ENCODE measurements around the gene ZBTB2.

ZBTB2 gene
- total RNA-seq = 47.4 to 97.9 (median 57.1) reads per million in 9 experiments

DNA sequence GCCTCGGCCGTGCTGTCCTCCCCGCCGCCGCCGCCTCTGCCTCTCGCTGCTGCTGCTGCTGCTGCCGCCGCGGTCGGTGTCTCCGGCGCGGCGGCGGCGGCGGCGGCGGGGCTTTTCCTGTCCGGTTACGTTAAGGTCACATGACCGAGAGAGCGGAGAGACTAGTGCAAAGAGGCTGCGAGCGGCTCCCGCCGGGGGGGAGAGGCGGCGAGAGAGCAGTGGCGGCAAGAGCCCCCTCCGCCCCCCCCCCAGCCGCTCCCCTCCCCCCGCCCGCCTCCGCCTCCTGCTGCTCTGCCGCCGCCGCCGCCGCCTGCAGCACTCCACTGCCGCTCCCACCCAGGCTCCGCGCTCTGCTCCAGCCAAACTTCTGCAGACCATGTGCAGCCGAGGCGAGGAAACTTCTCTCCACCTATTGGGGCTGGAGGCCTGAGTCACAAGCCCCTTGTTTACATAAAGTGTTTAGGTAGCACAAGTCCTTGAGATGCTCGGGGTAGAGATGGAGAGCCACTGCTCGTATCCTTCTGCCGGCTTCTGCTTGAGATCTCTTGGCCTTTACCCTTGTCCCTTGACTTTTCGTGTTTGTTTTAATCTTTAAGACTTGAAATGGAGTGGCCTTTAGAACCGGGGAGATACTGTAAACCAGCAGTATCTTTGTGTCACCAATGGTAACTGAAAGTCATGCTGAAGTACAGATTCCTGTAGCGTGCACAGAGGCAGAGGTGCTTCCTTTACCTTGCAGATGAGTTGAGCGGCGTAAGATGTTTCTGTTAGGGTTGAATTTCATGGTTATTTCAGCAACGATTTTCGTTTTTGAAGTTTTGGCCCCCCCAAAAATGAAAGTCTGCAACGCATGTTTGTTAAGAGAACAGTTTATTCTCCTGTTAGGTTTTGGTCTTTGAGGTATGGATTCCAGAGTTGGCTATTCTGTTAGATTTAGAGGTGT is at the start of gene ZBTB2:
Gene ZBTB2 (minus strand): TSS at position 89 of the 943 bp plus-strand sequence. CDS start 17,922 bp downstream, outside the sequence.
- ATAC-seq (replicated peaks) (peak; percentile 15), DNase-seq (peak; percentile 54 to 61 (median 59))
- H3K36me3 Mint-ChIP-seq (ENCODE audit: insufficient read depth) = peaks cover 48% of the 10 kb centered on the region
- peak within 1 kb of the TSS; percentile 95 to 96 for H3K27ac Mint-ChIP-seq
- no peaks in the 10 kb centered on the region for H3K27me3 Mint-ChIP-seq
- no peaks in the 10 kb centered on the region for H3K9me3 Mint-ChIP-seq
- H3K4me1 Mint-ChIP-seq (ENCODE audit: low read depth in 2 of 2) = peaks cover 33 to 46% of the 10 kb centered on the region in 2 donors
- H3K4me3 Mint-ChIP-seq = peak within 1 kb of the TSS; percentile 94 to 95

- Mint-ChIP-seq H3K27ac (peak overlapping the region in 1 of 2 donors; percentile 13), H3K9me3 (no peaks in the 10 kb centered on the region), H3K4me1 (ENCODE audit: low read depth in 2 of 2) (peaks cover 9 to 35% of the 10 kb centered on the region in 2 donors), H3K27me3 (no peaks in the 10 kb centered on the region), H3K36me3 (ENCODE audit: insufficient read depth) (peaks cover 4% of the 10 kb centered on the region), H3K4me3 (no peak overlapping the region)
- ATAC-seq (replicated peaks) (peak; percentile 27), DNase-seq (no peak)
Observed at GRCh38 chr6:151440930-151441329, 49.6 kb upstream of the ZBTB2 start.

- no peaks in the 10 kb centered on the region for H3K27me3 Mint-ChIP-seq
Observed at GRCh38 chr6:151440498-151440897, 49.1 kb upstream of the ZBTB2 start.

DNA sequence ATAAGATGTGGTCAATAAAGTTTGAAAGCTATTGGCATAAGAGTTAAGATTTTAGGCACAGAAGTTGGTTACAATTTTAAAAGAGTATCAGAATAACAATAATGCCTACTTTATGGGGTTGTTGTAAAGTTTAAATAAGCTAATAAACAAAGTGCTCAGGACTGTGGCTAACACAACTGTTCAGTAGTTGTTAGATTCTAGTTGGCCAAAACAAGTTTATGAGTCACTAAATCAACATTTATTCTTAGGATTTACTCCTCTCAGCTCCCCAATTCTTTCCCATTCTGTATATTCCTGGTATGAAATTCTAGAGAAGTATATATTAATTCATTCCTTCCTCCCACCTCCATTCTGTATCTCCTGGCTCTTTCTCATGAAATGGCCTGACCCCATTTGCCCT is 46.0 kb upstream of the ZBTB2 start:
- DNase-seq = no peak
- peaks cover under 1% of the 10 kb centered on the region for H3K36me3 Mint-ChIP-seq (ENCODE audit: insufficient read depth)
- no peak for ATAC-seq (replicated peaks)
- peaks cover 8 to 31% of the 10 kb centered on the region in 2 donors for H3K4me1 Mint-ChIP-seq (ENCODE audit: low read depth in 2 of 2)
- no peaks in the 10 kb centered on the region for H3K9me3 Mint-ChIP-seq
- H3K4me3 Mint-ChIP-seq = no peak overlapping the region
- no peaks in the 10 kb centered on the region for H3K27me3 Mint-ChIP-seq
- no peak overlapping the region for H3K27ac Mint-ChIP-seq

More at GRCh38 chr6:151440498-151440897, 49.1 kb upstream of the ZBTB2 start:
- Mint-ChIP-seq H3K4me3 (no peak overlapping the region), H3K9me3 (no peaks in the 10 kb centered on the region), H3K27ac (peak overlapping the region in 1 of 2 donors; percentile 13), H3K4me1 (ENCODE audit: low read depth in 2 of 2) (peaks cover 9 to 35% of the 10 kb centered on the region in 2 donors), H3K36me3 (ENCODE audit: insufficient read depth) (peaks cover 4% of the 10 kb centered on the region)
- DNase-seq (no peak), ATAC-seq (replicated peaks) (no peak)

GRCh38 chr6:151436802-151437201 is 45.4 kb upstream of the ZBTB2 start:
- ATAC-seq (replicated peaks) (no peak), DNase-seq (no peak)
- Mint-ChIP-seq H3K36me3 (ENCODE audit: insufficient read depth) (peaks cover 6% of the 10 kb centered on the region), H3K27me3 (no peaks in the 10 kb centered on the region), H3K27ac (no peak overlapping the region), H3K4me3 (no peak overlapping the region), H3K4me1 (ENCODE audit: low read depth in 2 of 2) (peaks cover 6 to 29% of the 10 kb centered on the region in 2 donors), H3K9me3 (no peaks in the 10 kb centered on the region)

GRCh38 chr6:151436300-151436699 is 44.9 kb upstream of the ZBTB2 start:
- Mint-ChIP-seq H3K4me1 (ENCODE audit: low read depth in 2 of 2) (peaks cover 5 to 24% of the 10 kb centered on the region in 2 donors), H3K27ac (no peak overlapping the region), H3K4me3 (no peak overlapping the region), H3K27me3 (no peaks in the 10 kb centered on the region), H3K36me3 (ENCODE audit: insufficient read depth) (peaks cover 6% of the 10 kb centered on the region), H3K9me3 (no peaks in the 10 kb centered on the region)
- DNase-seq (no peak), ATAC-seq (replicated peaks) (no peak)

DNA sequence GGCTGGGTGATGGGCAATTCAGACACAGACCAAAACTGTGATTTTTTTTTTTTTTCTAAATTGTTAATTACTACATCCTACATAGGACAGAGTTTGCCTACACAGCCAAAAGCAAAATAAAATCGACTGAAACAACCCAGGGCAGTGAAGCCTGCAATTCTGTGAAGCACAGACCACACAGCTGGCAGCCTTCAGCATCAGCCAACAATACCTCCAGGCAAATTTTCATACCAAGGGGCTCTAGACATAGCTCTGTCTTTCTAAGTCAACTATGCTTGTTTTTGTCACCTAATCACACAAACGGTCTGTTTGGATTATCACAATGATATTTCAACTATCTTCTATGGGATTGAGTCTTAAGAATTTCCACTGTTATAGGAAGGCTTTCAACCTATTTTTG is 43.0 kb upstream of the ZBTB2 start:
- no peaks in the 10 kb centered on the region for H3K9me3 Mint-ChIP-seq
- peaks cover 8 to 11% of the 10 kb centered on the region in 2 donors for H3K4me1 Mint-ChIP-seq (ENCODE audit: low read depth in 2 of 2)
- ATAC-seq (replicated peaks) = no peak
- H3K36me3 Mint-ChIP-seq (ENCODE audit: insufficient read depth) = peaks cover 19% of the 10 kb centered on the region
- H3K27ac Mint-ChIP-seq = no peak overlapping the region
- H3K27me3 Mint-ChIP-seq = no peaks in the 10 kb centered on the region
- no peak overlapping the region for H3K4me3 Mint-ChIP-seq
- no peak for DNase-seq

- H3K9me3 Mint-ChIP-seq = no peaks in the 10 kb centered on the region
- ATAC-seq (replicated peaks) (no peak), DNase-seq (no peak)
- H3K27ac Mint-ChIP-seq = peak overlapping the region in 1 of 2 donors; percentile 56
- peaks cover 5 to 6% of the 10 kb centered on the region in 2 donors for H3K4me1 Mint-ChIP-seq (ENCODE audit: low read depth in 2 of 2)
- peaks cover 34% of the 10 kb centered on the region for H3K36me3 Mint-ChIP-seq (ENCODE audit: insufficient read depth)
- H3K4me3 Mint-ChIP-seq = no peak overlapping the region
- no peaks in the 10 kb centered on the region for H3K27me3 Mint-ChIP-seq
Observed at GRCh38 chr6:151432651-151433050, 41.3 kb upstream of the ZBTB2 start.

GRCh38 chr6:151431337-151431736 is 40.0 kb upstream of the ZBTB2 start:
- Mint-ChIP-seq H3K4me3 (no peak overlapping the region), H3K27ac (no peak overlapping the region), H3K27me3 (no peaks in the 10 kb centered on the region)

DNA sequence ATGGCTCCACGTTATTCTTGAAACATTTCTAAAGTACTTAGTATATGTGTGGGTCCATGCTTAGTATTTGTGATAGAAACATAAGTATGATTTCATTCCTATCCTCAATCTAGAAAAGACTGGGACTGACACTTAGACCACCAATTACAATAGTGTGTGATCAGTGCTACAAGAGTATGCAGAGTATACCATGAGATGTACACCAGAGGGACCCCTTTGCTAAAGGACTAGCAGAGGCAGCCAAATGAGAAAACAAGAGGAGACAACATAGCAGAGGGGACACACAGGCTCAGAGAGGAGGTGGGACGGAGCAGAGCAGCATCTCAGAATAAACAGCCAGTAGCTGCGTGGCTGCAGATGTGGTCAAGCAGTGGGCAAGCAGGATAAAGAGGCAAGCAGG is 39.5 kb upstream of the ZBTB2 start:
- no peaks in the 10 kb centered on the region for H3K9me3 Mint-ChIP-seq

More at GRCh38 chr6:151431337-151431736, 40.0 kb upstream of the ZBTB2 start:
- DNase-seq = no peak
- Mint-ChIP-seq H3K4me1 (ENCODE audit: low read depth in 2 of 2) (peaks cover 0 to 4% of the 10 kb centered on the region in 2 donors), H3K36me3 (ENCODE audit: insufficient read depth) (peaks cover 45% of the 10 kb centered on the region), H3K9me3 (no peaks in the 10 kb centered on the region)
- ATAC-seq (replicated peaks) = no peak

GRCh38 chr6:151428093-151428735 is 36.9 kb upstream of the ZBTB2 start:
- Mint-ChIP-seq H3K9me3 (no peaks in the 10 kb centered on the region), H3K27me3 (no peaks in the 10 kb centered on the region), H3K4me3 (no peak overlapping the region), H3K4me1 (ENCODE audit: low read depth in 2 of 2) (peaks cover 0 to 4% of the 10 kb centered on the region in 2 donors), H3K36me3 (ENCODE audit: insufficient read depth) (peaks cover 54% of the 10 kb centered on the region), H3K27ac (peak overlapping the region in 1 of 2 donors; percentile 71)
- no peak for DNase-seq
- ATAC-seq (replicated peaks) = no peak

More for the DNA sequence above, 39.5 kb upstream of the ZBTB2 start:
- Mint-ChIP-seq H3K4me3 (no peak overlapping the region), H3K27ac (no peak overlapping the region), H3K36me3 (ENCODE audit: insufficient read depth) (peaks cover 48% of the 10 kb centered on the region), H3K27me3 (no peaks in the 10 kb centered on the region), H3K4me1 (ENCODE audit: low read depth in 2 of 2) (peaks cover 0 to 4% of the 10 kb centered on the region in 2 donors)
- DNase-seq (no peak), ATAC-seq (replicated peaks) (no peak)

- ATAC-seq (replicated peaks) (no peak), DNase-seq (no peak)
- Mint-ChIP-seq H3K9me3 (no peaks in the 10 kb centered on the region), H3K27me3 (no peaks in the 10 kb centered on the region), H3K36me3 (ENCODE audit: insufficient read depth) (peaks cover 48% of the 10 kb centered on the region), H3K4me1 (ENCODE audit: low read depth in 2 of 2) (no peaks in the 10 kb centered on the region), H3K4me3 (no peak overlapping the region), H3K27ac (peak overlapping the region in 1 of 2 donors; percentile 23)
Observed at GRCh38 chr6:151425561-151425960, 34.2 kb upstream of the ZBTB2 start.

DNA sequence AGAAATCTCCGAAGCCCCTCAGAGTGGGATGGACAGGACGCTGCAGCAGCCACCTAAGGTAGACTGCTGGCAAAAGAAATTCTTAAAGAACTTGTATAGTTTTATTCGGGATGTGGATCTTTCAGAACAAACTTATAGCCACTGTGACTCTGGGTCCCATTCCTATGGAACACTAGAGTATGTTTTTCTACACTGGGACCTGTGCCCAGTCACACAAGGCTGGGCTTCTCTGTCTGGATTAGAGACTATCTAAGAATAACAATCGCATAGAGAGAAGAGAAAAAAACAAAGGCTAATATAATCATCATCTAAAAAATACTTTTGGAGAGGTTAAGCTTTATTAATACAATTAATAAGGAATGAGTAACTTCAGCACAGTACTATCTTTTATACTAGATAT is 31.6 kb upstream of the ZBTB2 start:
- peak overlapping the region in 1 of 2 donors; percentile 28 for H3K27ac Mint-ChIP-seq
- ATAC-seq (replicated peaks) (no peak), DNase-seq (no peak)
- peaks cover 33% of the 10 kb centered on the region for H3K36me3 Mint-ChIP-seq (ENCODE audit: insufficient read depth)
- no peaks in the 10 kb centered on the region for H3K9me3 Mint-ChIP-seq
- H3K4me3 Mint-ChIP-seq = no peak overlapping the region
- H3K4me1 Mint-ChIP-seq (ENCODE audit: low read depth in 2 of 2) = no peaks in the 10 kb centered on the region
- H3K27me3 Mint-ChIP-seq = no peaks in the 10 kb centered on the region
